ENCODE results near the gene SLC1A7. TPM values are rescaled to one million over a fixed set of nuclear protein-coding genes. Genes with fewer than 3 reads are reported as not detected.

SLC1A7 gene
- total and polyA plus RNA-seq, 7 donors: 0.16 to 1.6 (median 0.85) TPM; not detected in 1

DNA sequence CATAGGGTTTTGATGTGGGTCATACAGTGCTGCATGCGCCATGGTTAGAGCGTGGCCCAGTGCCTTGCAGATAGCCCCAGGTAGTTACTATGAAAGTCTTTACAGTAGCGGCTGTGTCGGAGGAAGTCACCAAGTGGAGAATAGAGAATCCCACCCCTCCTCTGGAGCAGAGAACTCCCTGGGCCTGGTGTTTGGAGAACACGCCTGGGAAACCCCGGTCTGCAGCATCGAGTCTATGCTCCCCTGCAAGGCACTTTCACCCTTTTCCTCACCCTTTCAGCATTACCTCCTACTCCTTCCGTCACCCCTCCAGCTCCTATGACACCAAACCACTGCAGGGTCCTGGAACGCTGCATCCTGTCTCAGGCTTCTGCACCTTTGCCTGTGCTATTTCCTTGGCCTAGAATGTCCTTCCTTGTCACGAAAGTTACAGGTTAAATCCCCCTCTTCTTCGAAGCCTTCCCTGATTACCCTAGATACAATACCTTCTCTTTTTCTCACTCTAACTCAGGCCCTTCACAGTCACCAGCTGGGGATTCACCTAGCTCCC, 2.7 kb upstream of the SLC1A7 start:
- Histone ChIP-seq H3K27ac (peak overlapping the region; percentile 74 to 85 (median 78)), H3K9me3 (no peaks in the 10 kb centered on the region), H3K36me3 (no peaks in the 10 kb centered on the region), H3K4me3 (no peak overlapping the region), H3K4me1 (peaks cover 0 to 33% (median 25%) of the 10 kb centered on the region in 4 donors), H3K27me3 (no peaks in the 10 kb centered on the region)
- WGBS, 2 donors: 85 to 94% methylated on average over 11 of the region's 11 CpGs
- intact Hi-C loops (cut with DNase I): no loop called here
- TF ChIP-seq POLR2AphosphoS5 (IDR thresholded peaks at IDR 0.05) (no peak), EP300 (IDR thresholded peaks at IDR 0.05) (no peak), POLR2A (IDR thresholded peaks at IDR 0.05) (no peak)
- TF ChIP-seq, protein P1, sequence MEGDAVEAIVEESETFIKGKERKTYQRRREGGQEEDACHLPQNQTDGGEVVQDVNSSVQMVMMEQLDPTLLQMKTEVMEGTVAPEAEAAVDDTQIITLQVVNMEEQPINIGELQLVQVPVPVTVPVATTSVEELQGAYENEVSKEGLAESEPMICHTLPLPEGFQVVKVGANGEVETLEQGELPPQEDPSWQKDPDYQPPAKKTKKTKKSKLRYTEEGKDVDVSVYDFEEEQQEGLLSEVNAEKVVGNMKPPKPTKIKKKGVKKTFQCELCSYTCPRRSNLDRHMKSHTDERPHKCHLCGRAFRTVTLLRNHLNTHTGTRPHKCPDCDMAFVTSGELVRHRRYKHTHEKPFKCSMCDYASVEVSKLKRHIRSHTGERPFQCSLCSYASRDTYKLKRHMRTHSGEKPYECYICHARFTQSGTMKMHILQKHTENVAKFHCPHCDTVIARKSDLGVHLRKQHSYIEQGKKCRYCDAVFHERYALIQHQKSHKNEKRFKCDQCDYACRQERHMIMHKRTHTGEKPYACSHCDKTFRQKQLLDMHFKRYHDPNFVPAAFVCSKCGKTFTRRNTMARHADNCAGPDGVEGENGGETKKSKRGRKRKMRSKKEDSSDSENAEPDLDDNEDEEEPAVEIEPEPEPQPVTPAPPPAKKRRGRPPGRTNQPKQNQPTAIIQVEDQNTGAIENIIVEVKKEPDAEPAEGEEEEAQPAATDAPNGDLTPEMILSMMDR (IDR thresholded peaks at IDR 0.05): no peak
- DNase-seq: no peak

DNA sequence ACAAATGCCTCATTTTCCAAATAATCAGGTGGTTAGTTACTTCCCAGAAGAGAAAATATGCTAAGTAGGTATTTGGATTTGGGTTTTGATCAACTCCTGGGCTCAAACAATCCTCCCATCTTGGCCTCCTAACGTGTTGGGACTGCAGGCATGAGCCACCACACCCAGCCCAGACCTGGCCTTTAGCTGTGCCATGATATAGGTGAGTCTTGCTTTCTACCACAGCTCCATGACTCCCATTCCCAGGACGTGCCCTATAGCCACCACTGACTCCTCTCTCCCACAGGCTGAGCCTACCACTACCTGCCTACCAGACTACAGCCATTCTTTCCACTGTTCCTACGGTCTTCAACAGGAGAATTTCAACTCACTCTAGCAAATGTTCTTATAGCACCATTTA, 1.8 kb upstream of the SLC1A7 start:
- intact Hi-C loops (cut with DNase I): no loop called here
- Histone ChIP-seq H3K27me3 (no peaks in the 10 kb centered on the region), H3K4me1 (peaks cover 0 to 41% (median 31%) of the 10 kb centered on the region in 4 donors), H3K4me3 (no peak overlapping the region), H3K9me3 (no peaks in the 10 kb centered on the region), H3K27ac (no peak overlapping the region), H3K36me3 (no peaks in the 10 kb centered on the region)
- TF ChIP-seq POLR2A (IDR thresholded peaks at IDR 0.05): no peak
- no peak for TF ChIP-seq POLR2AphosphoS5 (IDR thresholded peaks at IDR 0.05)
- no peak for TF ChIP-seq EP300 (IDR thresholded peaks at IDR 0.05)
- 57 to 86% methylated on average over 3 of the region's 3 CpGs for WGBS, 2 donors
- DNase-seq: no peak

DNA sequence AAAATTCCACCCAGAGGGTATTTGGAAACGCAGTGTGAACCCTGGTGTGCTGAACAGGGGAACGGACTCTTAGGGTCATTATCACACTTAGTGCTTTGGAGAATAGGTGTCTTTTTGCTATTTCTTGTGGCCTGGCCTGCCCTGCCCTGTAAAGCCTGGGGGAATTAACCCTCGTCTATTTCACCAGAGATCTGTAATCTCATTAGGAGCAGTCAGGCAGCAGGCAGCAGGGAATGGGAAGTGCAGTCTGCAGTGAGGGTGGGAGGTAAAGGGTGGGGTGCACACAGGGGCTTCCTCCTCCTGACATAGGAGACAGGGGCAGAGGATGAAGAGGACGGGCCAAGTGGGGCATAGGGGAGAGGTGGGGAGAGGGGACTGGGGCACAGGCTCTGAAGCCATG, 1.1 kb upstream of the SLC1A7 start:
- H3K36me3 ChIP-seq: no peaks in the 10 kb centered on the region
- DNase-seq: no peak
- no peak overlapping the region for H3K27ac ChIP-seq
- H3K9me3 ChIP-seq: no peaks in the 10 kb centered on the region
- TF ChIP-seq, protein P1 (IDR thresholded peaks at IDR 0.05): no peak
- TF ChIP-seq EP300 (IDR thresholded peaks at IDR 0.05) (no peak), POLR2AphosphoS5 (IDR thresholded peaks at IDR 0.05) (no peak), POLR2A (IDR thresholded peaks at IDR 0.05) (no peak)
- no peaks in the 10 kb centered on the region for H3K27me3 ChIP-seq
- intact Hi-C loops (cut with DNase I): no loop called here
- WGBS, 2 donors: 80 to 91% methylated on average over 4 of the region's 4 CpGs
- H3K4me3 ChIP-seq: no peak overlapping the region
- peaks cover 0 to 41% (median 31%) of the 10 kb centered on the region in 4 donors for H3K4me1 ChIP-seq

DNA sequence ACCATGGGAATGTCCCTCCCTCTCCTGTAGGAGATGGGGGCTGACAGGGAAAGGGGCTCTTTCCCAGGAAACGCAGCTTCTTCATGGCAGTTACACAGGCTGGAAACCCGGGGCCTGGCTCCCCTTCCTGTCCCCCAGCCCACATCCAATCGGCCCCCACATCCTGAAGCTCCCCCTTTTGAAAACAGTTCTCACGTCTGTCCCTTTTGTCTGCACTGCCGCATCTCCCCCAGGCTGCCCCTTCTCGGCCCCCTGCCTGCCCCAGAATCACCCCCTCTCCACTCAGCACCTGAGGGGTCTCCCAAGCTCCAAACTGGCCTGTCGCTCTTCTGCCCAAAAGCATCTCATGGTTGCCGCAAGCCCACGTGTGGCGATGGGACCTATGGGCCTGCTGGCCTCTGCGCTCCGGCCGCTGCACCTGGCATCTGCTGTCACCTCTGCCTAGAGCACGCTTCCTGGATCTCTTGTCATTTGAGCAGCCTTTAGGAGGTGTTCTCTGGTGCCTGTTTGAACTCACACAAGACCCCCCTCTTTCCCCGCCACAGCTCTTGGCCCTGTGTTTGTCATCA, 867 bp downstream of the SLC1A7 start:
- Histone ChIP-seq H3K4me1 (peaks cover 0 to 34% (median 26%) of the 10 kb centered on the region in 4 donors), H3K27me3 (no peaks in the 10 kb centered on the region), H3K9me3 (no peaks in the 10 kb centered on the region), H3K4me3 (no peak overlapping the region), H3K27ac (peak overlapping the region in 2 of 4 donors; percentile 53 to 60), H3K36me3 (no peaks in the 10 kb centered on the region)
- DNase-seq: no peak
- intact Hi-C loops (cut with DNase I): no loop called here
- 81 to 82% methylated on average over 15 of the region's 15 CpGs for WGBS, 2 donors
- no peak for TF ChIP-seq EP300 (IDR thresholded peaks at IDR 0.05)
- TF ChIP-seq, protein P1 (IDR thresholded peaks at IDR 0.05): no peak
- no peak for TF ChIP-seq POLR2AphosphoS5 (IDR thresholded peaks at IDR 0.05)
- TF ChIP-seq POLR2A (IDR thresholded peaks at IDR 0.05): no peak

DNA sequence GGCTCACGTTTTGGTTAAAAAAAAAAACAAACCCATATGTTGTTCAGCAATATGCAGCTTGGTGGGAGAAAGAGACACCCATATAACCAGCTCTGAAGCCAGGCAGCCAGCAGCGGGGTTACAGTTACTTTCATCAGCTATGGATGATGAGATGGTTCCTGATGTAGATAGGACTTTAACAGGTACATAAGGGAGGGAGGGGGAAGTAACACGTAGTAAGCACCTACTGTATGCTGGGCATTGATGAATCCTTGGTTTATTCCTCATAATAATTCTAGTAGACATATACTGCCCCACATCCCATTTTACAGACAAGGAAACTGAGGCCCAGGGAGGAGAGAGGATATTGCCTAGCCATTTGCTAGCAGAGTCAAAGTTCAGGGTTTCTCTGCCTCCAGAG, 2.0 kb downstream of the SLC1A7 start:
- intact Hi-C loops (cut with DNase I): no loop called here
- TF ChIP-seq, protein P1 (IDR thresholded peaks at IDR 0.05): no peak
- no peak for TF ChIP-seq POLR2A (IDR thresholded peaks at IDR 0.05)
- TF ChIP-seq POLR2AphosphoS5 (IDR thresholded peaks at IDR 0.05): no peak
- H3K27ac ChIP-seq: peak overlapping the region; percentile 25 to 60 (median 50)
- no peaks in the 10 kb centered on the region for H3K9me3 ChIP-seq
- H3K36me3 ChIP-seq: no peaks in the 10 kb centered on the region
- peaks cover 0 to 31% (median 21%) of the 10 kb centered on the region in 4 donors for H3K4me1 ChIP-seq
- WGBS, 2 donors: 77 to 82% methylated on average over 3 of the region's 3 CpGs
- H3K4me3 ChIP-seq: no peak overlapping the region
- no peak for DNase-seq
- no peaks in the 10 kb centered on the region for H3K27me3 ChIP-seq

Data from sigmoid colon (tissue), 7 donors.